K562 (cell line): Measurements from ENCODE around the gene UTS2R. TPM values are rescaled to one million over a fixed set of nuclear protein-coding genes. Genes with fewer than 3 reads are reported as not detected.

Source experiments
- CREM ChIP-seq: IDR thresholded peaks from 2 replicates; pipeline ENCODE4 v1.6.1; 2014; ENCODE audit warnings: antibody characterized with exemption, low read depth
- HNRNPLL ChIP-seq: fragments of 200-400 bp; formaldehyde crosslinking; IDR thresholded peaks from 2 replicates; pipeline ENCODE4 v1.6.1; 2017; ENCODE audit warnings: low read length, low read depth, mild to moderate bottlenecking; ENCODE audit not compliant: poor library complexity, severe bottlenecking
- NCOA6 ChIP-seq: fragments of 450-650 bp; IDR thresholded peaks from 2 replicates; pipeline ENCODE4 v1.6.1; 2017; ENCODE audit warnings: mild to moderate bottlenecking
- PHTF2 ChIP-seq: fragments of 250-450 bp; sonication (Bioruptor Pico); IDR thresholded peaks from 2 replicates; pipeline ENCODE4 v1.5.0; 2021; ENCODE audit warnings: mild to moderate bottlenecking
- SPI1 ChIP-seq: IDR thresholded peaks from 2 replicates; pipeline ENCODE4 v1.6.1; 2011; ENCODE audit warnings: low read depth, low read length, control low read depth, borderline replicate concordance
- ZNF140 ChIP-seq: fragments of 250-450 bp; sonication (Bioruptor Pico); IDR thresholded peaks from 2 replicates; pipeline ENCODE4 v1.8.0; 2021; ENCODE audit warnings: moderate library complexity, mild to moderate bottlenecking, inconsistent platforms
- ZNF24 ChIP-seq: fragments of 450-650 bp; IDR thresholded peaks from 2 replicates; pipeline ENCODE4 v1.6.1; 2016
- ZNF407 ChIP-seq: fragments of 450-650 bp; IDR thresholded peaks from 2 replicates; pipeline ENCODE4 v1.6.1; 2016; ENCODE audit warnings: low read depth
- ZNF707 ChIP-seq: fragments of 250-450 bp; sonication (Bioruptor Pico); conservative IDR thresholded peaks from 2 replicates; pipeline ENCODE4 v1.8.0; 2022; ENCODE audit warnings: inconsistent platforms, mild to moderate bottlenecking, moderate library complexity
- polyA plus RNA-seq, 8 experiments: library from polyadenylated mRNA; depleted of rRNA in 4 of 8; stranded (reverse) in 5 of 8; unstranded in 3 of 8; fragments of >200 nt; fragmentation: Nextera tagmentation in 2 of 8; fragmentation: Illumina TruSeq in 1 of 8; extraction: Ambion mirVana in 2 of 8; extraction: Trizol in 1 of 8; gene quantifications; 2 replicates each; pipeline versions ENCODE4 v1.2.1 to v1.2.3, GENCODE V29; 2011 to 2014; ENCODE audit warnings: inconsistent platforms in 1 of 8, missing spikeins in 1 of 8
- total RNA-seq, 7 experiments: library from RNA; depleted of rRNA in 6 of 7; stranded (reverse); fragments of >200 nt in 6 of 7; fragmentation: Illumina TruSeq in 2 of 7; extraction: Trizol in 2 of 7; gene quantifications; 2 replicates each; pipeline versions ENCODE4 v1.2.1 to v1.2.3, GENCODE V29; 2011 to 2021; ENCODE audit warnings: low replicate concordance in 1 of 7
- TF ChIP-seq, protein P1 (sequence below): sonication (generic); formaldehyde crosslinking; IDR thresholded peaks from 2 replicates; pipeline ENCODE4 v1.8.0; 2022; ENCODE audit warnings: mild to moderate bottlenecking, missing genetic modification reagents

UTS2R gene
- total and polyA plus RNA-seq, 9 of the 15 experiments (the other 6 are each of a cell fraction or from before 2014, with no cell fraction given) = 0.22 TPM; not detected in 8

DNA sequence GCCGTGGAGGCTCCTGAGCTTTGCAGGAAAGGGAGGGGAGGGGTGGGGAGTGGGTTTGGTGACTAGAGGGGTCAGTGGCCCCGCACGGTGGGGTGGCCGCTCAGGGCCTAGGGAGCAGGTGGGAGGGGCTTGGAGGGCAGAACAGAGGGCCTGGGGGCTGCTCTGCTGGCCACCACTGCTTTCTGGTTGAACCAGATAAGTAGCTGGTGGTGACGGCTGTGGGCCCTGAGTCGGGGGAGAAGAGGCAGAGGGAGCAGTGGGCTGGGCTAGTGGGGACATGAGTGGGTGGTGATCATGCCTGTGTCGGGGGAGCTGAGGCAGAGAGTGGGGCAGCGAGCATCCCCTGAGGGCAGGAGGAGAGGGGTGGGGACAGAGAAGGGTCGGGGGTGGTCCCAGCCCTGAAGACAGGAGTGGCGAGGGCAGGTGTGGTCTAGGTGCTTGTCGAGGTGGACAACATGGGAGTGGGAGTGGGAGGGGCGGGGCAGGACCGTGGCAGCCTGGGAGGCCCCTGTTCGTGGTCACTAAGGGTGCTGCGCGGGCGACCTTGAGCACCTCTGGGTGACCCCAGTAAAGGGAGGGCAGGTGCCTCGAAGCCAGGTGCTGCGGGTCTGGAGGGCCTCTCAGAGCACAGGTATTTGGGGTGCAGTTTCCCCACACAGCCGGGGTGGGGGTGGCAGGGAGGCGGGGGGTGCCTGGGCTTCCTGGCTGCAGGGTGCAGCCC lies 47.9 kb upstream of the UTS2R start (continued):
- TF ChIP-seq CREM (peak; percentile 33; the same call in 1 of the 2 replicates), SPI1 (no peak), HNRNPLL (no peak), ZNF407 (no peak), ZNF24 (no peak), ZNF707 (CRISPR knock-in tag) (no peak), PHTF2 (CRISPR knock-in tag) (no peak), ZNF140 (no peak), NCOA6 (no peak)
- TF ChIP-seq, protein P1, sequence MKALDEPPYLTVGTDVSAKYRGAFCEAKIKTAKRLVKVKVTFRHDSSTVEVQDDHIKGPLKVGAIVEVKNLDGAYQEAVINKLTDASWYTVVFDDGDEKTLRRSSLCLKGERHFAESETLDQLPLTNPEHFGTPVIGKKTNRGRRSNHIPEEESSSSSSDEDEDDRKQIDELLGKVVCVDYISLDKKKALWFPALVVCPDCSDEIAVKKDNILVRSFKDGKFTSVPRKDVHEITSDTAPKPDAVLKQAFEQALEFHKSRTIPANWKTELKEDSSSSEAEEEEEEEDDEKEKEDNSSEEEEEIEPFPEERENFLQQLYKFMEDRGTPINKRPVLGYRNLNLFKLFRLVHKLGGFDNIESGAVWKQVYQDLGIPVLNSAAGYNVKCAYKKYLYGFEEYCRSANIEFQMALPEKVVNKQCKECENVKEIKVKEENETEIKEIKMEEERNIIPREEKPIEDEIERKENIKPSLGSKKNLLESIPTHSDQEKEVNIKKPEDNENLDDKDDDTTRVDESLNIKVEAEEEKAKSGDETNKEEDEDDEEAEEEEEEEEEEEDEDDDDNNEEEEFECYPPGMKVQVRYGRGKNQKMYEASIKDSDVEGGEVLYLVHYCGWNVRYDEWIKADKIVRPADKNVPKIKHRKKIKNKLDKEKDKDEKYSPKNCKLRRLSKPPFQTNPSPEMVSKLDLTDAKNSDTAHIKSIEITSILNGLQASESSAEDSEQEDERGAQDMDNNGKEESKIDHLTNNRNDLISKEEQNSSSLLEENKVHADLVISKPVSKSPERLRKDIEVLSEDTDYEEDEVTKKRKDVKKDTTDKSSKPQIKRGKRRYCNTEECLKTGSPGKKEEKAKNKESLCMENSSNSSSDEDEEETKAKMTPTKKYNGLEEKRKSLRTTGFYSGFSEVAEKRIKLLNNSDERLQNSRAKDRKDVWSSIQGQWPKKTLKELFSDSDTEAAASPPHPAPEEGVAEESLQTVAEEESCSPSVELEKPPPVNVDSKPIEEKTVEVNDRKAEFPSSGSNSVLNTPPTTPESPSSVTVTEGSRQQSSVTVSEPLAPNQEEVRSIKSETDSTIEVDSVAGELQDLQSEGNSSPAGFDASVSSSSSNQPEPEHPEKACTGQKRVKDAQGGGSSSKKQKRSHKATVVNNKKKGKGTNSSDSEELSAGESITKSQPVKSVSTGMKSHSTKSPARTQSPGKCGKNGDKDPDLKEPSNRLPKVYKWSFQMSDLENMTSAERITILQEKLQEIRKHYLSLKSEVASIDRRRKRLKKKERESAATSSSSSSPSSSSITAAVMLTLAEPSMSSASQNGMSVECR (CRISPR knock-in tag) = no peak
